ENCODE measurements around the gene CHRM5. TPM values are rescaled to one million over a fixed set of nuclear protein-coding genes. Genes with fewer than 3 reads are reported as not detected.

CHRM5 gene
- total and polyA plus RNA-seq, 2 of the 8 experiments (the other 6 are each of a cell fraction or from before 2014, with no cell fraction given) = not detected

GRCh38 chr15:34018021-34018645 lies 49.8 kb downstream of the CHRM5 start:
- no peaks in the 10 kb centered on the region for H3K79me1 ChIP-seq (ENCODE audit: low read depth, low read length)
- H3K18ac ChIP-seq (ENCODE audit: extremely low read depth, low read length) = no peak overlapping the region
- no peaks in the 10 kb centered on the region for H4K20me1 ChIP-seq (replicated peaks in 1 of 2; ENCODE audit: control insufficient read depth in 1 of 2, insufficient read depth in 2 of 2, low read length in 2 of 2)
- H4K5ac ChIP-seq (ENCODE audit: insufficient read length, low read depth, low read length) = no peak overlapping the region
- CTCF ChIA-PET (ENCODE audit: partially characterized antibody) = interaction anchor here (1.1 to 1.6 kb wide), 4 partner anchors 12 to 1010 kb away, joined by 3 to 4 read pairs (median 3); no protein-coding TSS in a partner anchor
- no peak overlapping the region for H2BK120ac ChIP-seq (replicated peaks; ENCODE audit: low read depth, low read length)
- no peak overlapping the region for H3K23ac ChIP-seq (ENCODE audit: insufficient read length)
- H3K9ac ChIP-seq (replicated peaks in 1 of 4; ENCODE audit: extremely low read depth in 1 of 4, low read depth in 3 of 4, low read length in 3 of 4) = no peak overlapping the region
- H2BK20ac ChIP-seq (ENCODE audit: low read length) = no peak overlapping the region
- no peak overlapping the region for H3K27ac ChIP-seq (ENCODE audit: low read depth, low read length)
- WGBS, 2 experiments (ENCODE audit: extremely low coverage in 1 of 2, insufficient coverage in 1 of 2, insufficient read length in 1 of 2, insufficient replicate concordance in 2 of 2, low coverage in 1 of 2, low lambda C conversion rate in 2 of 2, missing lambda C conversion rate in 1 of 2) = 91% methylated on average over 16 of the region's 16 CpGs; no CpG with 5 or more reads in 1 of the 2 experiments
- no peak overlapping the region for H2BK5ac ChIP-seq (ENCODE audit: low read depth, low read length)
- no peak overlapping the region for H3K4me2 ChIP-seq (ENCODE audit: insufficient read depth in 1 of 2, low read depth in 2 of 2, low read length in 2 of 2)
- H3K23me2 ChIP-seq (ENCODE audit: low read depth, low read length) = no peaks in the 10 kb centered on the region
- H3K9me3 ChIP-seq (ENCODE audit: insufficient read depth in 2 of 2, low read depth in 1 of 2, low read length in 1 of 2) = peaks cover 0 to 2% of the 10 kb centered on the region in 2 experiments; a peak in 1 of 4 replicates
- no peak overlapping the region for H4K8ac ChIP-seq (ENCODE audit: extremely low read depth, insufficient read depth, low read length)
- H3K4ac ChIP-seq (replicated peaks; ENCODE audit: insufficient read length, low read depth, low read length) = no peak overlapping the region
- no peak overlapping the region for H2AK5ac ChIP-seq (ENCODE audit: low read depth, low read length)
- no peak overlapping the region for H3K14ac ChIP-seq (ENCODE audit: insufficient read length)
- no peaks in the 10 kb centered on the region for H3K27me3 ChIP-seq (replicated peaks in 1 of 4; ENCODE audit: control insufficient read depth in 3 of 4, extremely low read depth in 1 of 4, insufficient read depth in 3 of 4, low read length in 3 of 4)
- H3K79me2 ChIP-seq (ENCODE audit: control insufficient read depth in 1 of 2, insufficient read depth in 2 of 2, low read length in 2 of 2) = no peaks in the 10 kb centered on the region
- H2BK15ac ChIP-seq (ENCODE audit: low read length) = no peak overlapping the region
- POLR2A ChIA-PET (ENCODE audit: partially characterized antibody) = interaction anchor here (0.6 to 0.7 kb wide), 2 partner anchors 9 to 785 kb away, joined by 3 read pairs; no protein-coding TSS in a partner anchor
- no peak overlapping the region for H3K4me3 ChIP-seq (ENCODE audit: extremely low read depth in 1 of 4, insufficient read depth in 2 of 4, low read depth in 3 of 4, low read length in 4 of 4)
- no peaks in the 10 kb centered on the region for H3K4me1 ChIP-seq (replicated peaks in 1 of 4; ENCODE audit: control insufficient read depth in 3 of 4, insufficient read depth in 4 of 4, low read length in 3 of 4)
- no peak overlapping the region for H3K56ac ChIP-seq (replicated peaks; ENCODE audit: insufficient read length, low read depth, low read length)
- TF ChIP-seq BACH1 (IDR thresholded peaks at IDR 0.05; ENCODE audit: low read length) (no peak), CTBP2 (IDR thresholded peaks at IDR 0.05; ENCODE audit: borderline replicate concordance, insufficient read depth, insufficient read length, low read length) (no peak), RFX5 (IDR thresholded peaks at IDR 0.05; ENCODE audit: borderline replicate concordance, low read depth, low read length) (no peak), POLR2A (IDR thresholded peaks at IDR 0.05; ENCODE audit: control extremely low read depth in 1 of 2, low read depth in 2 of 2, low read length in 2 of 2) (no peak), SRF (IDR thresholded peaks at IDR 0.05; ENCODE audit: low read depth, low read length) (no peak), SAP30 (IDR thresholded peaks at IDR 0.05; ENCODE audit: insufficient read depth, insufficient replicate concordance, low read length) (no peak), HDAC2 (IDR thresholded peaks at IDR 0.05; ENCODE audit: borderline replicate concordance in 1 of 2, low read depth in 2 of 2, low read length in 2 of 2) (no peak), GTF2F1 (IDR thresholded peaks at IDR 0.05; ENCODE audit: borderline replicate concordance, low read depth, low read length) (no peak)
- no peaks in the 10 kb centered on the region for H3K36me3 ChIP-seq (ENCODE audit: control insufficient read depth in 2 of 4, insufficient read depth in 4 of 4, low read length in 3 of 4)
- FAIRE-seq (no peak), DNase-seq (ENCODE audit: low read depth in 1 of 2, low spot score in 2 of 2) (no peak)
- H2AFZ ChIP-seq (ENCODE audit: low read length) = no peak overlapping the region
- H2BK12ac ChIP-seq (ENCODE audit: low read depth, low read length) = no peak overlapping the region
- H4K91ac ChIP-seq (replicated peaks; ENCODE audit: insufficient read length, low read length) = no peak overlapping the region
